Measurements from ENCODE around the gene MDM1.

The MDM1 gene

GRCh38 chr12:68252077-68252476 lies 80.1 kb downstream of the MDM1 start:
- no peak for DNase-seq (ENCODE audit: low read depth)
- no peak overlapping the region for H3K4me3 ChIP-seq (ENCODE audit: low read depth, low read length)

- no peak for DNase-seq (ENCODE audit: low read depth)
Measured at GRCh38 chr12:68250454-68250853, 81.7 kb downstream of the MDM1 start.

DNA sequence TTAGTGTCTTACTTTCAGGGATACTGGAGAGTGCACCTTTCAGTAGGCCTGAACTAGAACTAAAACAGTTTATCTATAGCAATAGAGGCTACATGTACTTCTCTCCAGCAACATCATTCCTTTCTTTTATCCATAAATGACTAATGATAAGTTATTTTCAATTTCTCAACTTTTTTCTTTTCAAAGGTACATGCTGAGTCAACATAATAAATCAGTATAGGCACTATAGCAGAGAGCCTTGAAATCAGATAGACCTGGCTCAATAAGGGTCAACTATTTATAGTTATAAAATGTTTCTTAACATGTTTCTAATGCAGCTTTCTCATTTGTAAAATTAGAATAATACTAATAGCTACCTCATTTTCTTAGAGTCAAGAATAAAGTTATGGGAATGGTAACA lies 84.4 kb downstream of the MDM1 start:
- DNase-seq (ENCODE audit: low read depth): no peak
- H3K4me3 ChIP-seq (ENCODE audit: low read depth, low read length): no peak overlapping the region

More at GRCh38 chr12:68250454-68250853, 81.7 kb downstream of the MDM1 start:
- no peak overlapping the region for H3K4me3 ChIP-seq (ENCODE audit: low read depth, low read length)

GRCh38 chr12:68246350-68246749 lies 85.8 kb downstream of the MDM1 start:
- H3K4me3 ChIP-seq (ENCODE audit: low read depth, low read length): no peak overlapping the region
- no peak for DNase-seq (ENCODE audit: low read depth)

GRCh38 chr12:68245180-68246021 lies 86.8 kb downstream of the MDM1 start:
- H3K4me3 ChIP-seq (ENCODE audit: low read depth, low read length): peak overlapping the region; percentile 20
- no peak for DNase-seq (ENCODE audit: low read depth)
